Body of pancreas (tissue), 4 donors: ENCODE data around the gene UNCX. TPM values are rescaled to one million over a fixed set of nuclear protein-coding genes. Genes with fewer than 3 reads are reported as not detected.

Experiments
- ATAC-seq: fragments of 150-250 bp; one replicate; pipeline ENCODE4 v1.9.1; 2016
- DNase-seq, 4 donors: peaks; one replicate each; pipeline ENCODE4 v3.0.0-alpha.2; 2019
- H3K27ac ChIP-seq, 4 donors: fragments of 200-600 bp; sonication (generic); 1 replicate in 3 of 4; 2 replicates in 1 of 4; pipeline versions ENCODE4 v1.5.1 to v1.6.1; 2016 to 2019; ENCODE audit warnings: mild to moderate bottlenecking in 1 of 4, mixed read lengths in 1 of 4, moderate library complexity in 1 of 4
- H3K27me3 ChIP-seq, 2 donors: fragments of 200-600 bp; sonication (generic); one replicate each; pipeline ENCODE4 v1.6.0; 2016; ENCODE audit warnings: mild to moderate bottlenecking in 1 of 2
- H3K36me3 ChIP-seq, 2 donors: fragments of 200-600 bp; sonication (generic); replicated peaks in 1 of 2; 2 replicates each; pipeline ENCODE4 v1.5.1; 2016; ENCODE audit warnings: low read depth in 2 of 2; ENCODE audit not compliant: insufficient read depth in 1 of 2
- H3K4me1 ChIP-seq: fragments of 200-600 bp; sonication (generic); one replicate; pipeline ENCODE4 v1.6.0; 2016
- H3K4me3 ChIP-seq, 2 donors: fragments of 200-600 bp; sonication (generic); 1 replicate in 1 of 2; 2 replicates in 1 of 2; pipeline ENCODE4 v1.5.1; 2016 to 2019
- H3K9me3 ChIP-seq, 3 donors: fragments of 200-600 bp; sonication (generic); 1 replicate in 2 of 3; 2 replicates in 1 of 3; pipeline ENCODE4 v1.5.1; 2016
- POLR2A ChIP-seq, 3 donors: fragments of 450-650 bp; IDR thresholded peaks; one replicate each; pipeline ENCODE4 v1.6.1; 2016; ENCODE audit warnings: antibody characterized with exemption in 3 of 3, mild to moderate bottlenecking in 2 of 3
- WGBS, 2 donors: methylation state at CpG; one replicate each; pipeline ENCODE4 v1.1.5; 2017; 5-methylcytosine and 5-hydroxymethylcytosine counted together
- intact Hi-C: fragments of 100-400 bp; cut with DNase I; formaldehyde crosslinking; loops from one replicate; pipeline ENCODE4 v1.15.1; 2023
- total RNA-seq, 2 donors: library from RNA; depleted of rRNA; stranded (reverse); fragments of >200 nt; gene quantifications; one replicate each; pipeline ENCODE4 v1.1.0, GENCODE V29; 2016
- TF ChIP-seq, protein P1 (sequence below), 7 experiments: fragments of 450-650 bp in 4 of 7; fragments of 200-600 bp in 3 of 7; sonication (generic) in 3 of 7; IDR thresholded peaks; one replicate each; pipeline ENCODE4 v1.5.1; 2016 to 2019; ENCODE audit warnings: antibody characterized with exemption in 7 of 7

The UNCX gene
- total RNA-seq, 2 donors from 2014 or later, result not detected

DNA sequence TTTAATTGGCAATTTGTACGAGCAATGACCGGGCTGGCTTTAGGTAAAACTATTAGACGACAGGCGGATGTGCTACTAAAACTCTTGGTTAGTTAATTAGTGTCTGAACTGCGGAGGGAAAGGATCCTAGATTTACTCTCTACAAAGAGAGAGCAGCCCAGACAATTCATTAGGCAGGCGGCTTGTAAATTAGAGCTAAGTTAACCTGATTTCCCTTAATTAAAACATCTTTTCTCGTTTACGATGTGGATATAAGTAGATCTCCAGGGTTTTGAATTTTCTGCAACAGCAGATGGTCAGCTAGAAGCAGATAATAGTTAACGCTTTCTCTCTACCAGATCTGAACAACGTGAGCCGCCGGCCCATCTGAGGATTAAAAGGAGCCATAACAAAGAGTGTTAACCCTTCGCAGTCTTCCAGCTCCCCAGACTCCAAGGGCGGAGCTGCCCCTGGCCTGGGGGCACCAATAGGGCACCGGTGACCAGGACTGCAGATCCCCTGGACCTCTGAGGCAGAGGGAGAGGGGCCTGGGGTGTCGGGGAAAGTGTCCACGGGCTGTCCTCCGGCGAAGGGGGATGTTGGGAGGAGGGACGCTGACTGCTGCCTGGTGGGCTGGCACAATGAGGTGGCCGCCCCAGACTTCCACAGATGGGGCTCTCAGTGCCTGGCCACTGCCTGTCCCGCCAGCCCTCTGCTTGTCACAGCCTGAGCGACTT is 6.3 kb upstream of the UNCX start:
- no peaks in the 10 kb centered on the region for H3K9me3 ChIP-seq
- peaks cover 14 to 67% of the 10 kb centered on the region in 2 donors for H3K27me3 ChIP-seq
- 23 to 25% methylated on average over 20 to 23 of the region's 23 CpGs for WGBS, 2 donors
- DNase-seq (no peak), ATAC-seq (no peak)
- H3K4me3 ChIP-seq, result no peak overlapping the region
- H3K4me1 ChIP-seq, result peaks cover 9% of the 10 kb centered on the region
- H3K36me3 ChIP-seq, result no peaks in the 10 kb centered on the region
- TF ChIP-seq, protein P1, sequence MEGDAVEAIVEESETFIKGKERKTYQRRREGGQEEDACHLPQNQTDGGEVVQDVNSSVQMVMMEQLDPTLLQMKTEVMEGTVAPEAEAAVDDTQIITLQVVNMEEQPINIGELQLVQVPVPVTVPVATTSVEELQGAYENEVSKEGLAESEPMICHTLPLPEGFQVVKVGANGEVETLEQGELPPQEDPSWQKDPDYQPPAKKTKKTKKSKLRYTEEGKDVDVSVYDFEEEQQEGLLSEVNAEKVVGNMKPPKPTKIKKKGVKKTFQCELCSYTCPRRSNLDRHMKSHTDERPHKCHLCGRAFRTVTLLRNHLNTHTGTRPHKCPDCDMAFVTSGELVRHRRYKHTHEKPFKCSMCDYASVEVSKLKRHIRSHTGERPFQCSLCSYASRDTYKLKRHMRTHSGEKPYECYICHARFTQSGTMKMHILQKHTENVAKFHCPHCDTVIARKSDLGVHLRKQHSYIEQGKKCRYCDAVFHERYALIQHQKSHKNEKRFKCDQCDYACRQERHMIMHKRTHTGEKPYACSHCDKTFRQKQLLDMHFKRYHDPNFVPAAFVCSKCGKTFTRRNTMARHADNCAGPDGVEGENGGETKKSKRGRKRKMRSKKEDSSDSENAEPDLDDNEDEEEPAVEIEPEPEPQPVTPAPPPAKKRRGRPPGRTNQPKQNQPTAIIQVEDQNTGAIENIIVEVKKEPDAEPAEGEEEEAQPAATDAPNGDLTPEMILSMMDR (IDR thresholded peaks at IDR 0.05), result no peak
- no peak for TF ChIP-seq POLR2A (IDR thresholded peaks at IDR 0.05)
- H3K27ac ChIP-seq, result no peak overlapping the region
- intact Hi-C loops, result loop anchor here (10.0 kb wide), 1 partner anchor 188 kb away; no protein-coding TSS in a partner anchor

- no peak for TF ChIP-seq POLR2A (IDR thresholded peaks at IDR 0.05)
- TF ChIP-seq, protein P1 (IDR thresholded peaks at IDR 0.05), result no peak
- ATAC-seq (no peak), DNase-seq (no peak)
- WGBS, 2 donors, result 25 to 35% methylated on average over 19 to 20 of the region's 25 CpGs
- Histone ChIP-seq H3K36me3 (no peaks in the 10 kb centered on the region), H3K9me3 (no peaks in the 10 kb centered on the region), H3K27ac (no peak overlapping the region), H3K27me3 (peaks cover 14 to 76% of the 10 kb centered on the region in 2 donors), H3K4me1 (peaks cover 9% of the 10 kb centered on the region), H3K4me3 (no peak overlapping the region)
- intact Hi-C loops, result loop anchor here (10.0 kb wide), 1 partner anchor 188 kb away; no protein-coding TSS in a partner anchor
These were observed 5.4 kb upstream of the UNCX start for GRCh38 chr7:1227071-1227804.

DNA sequence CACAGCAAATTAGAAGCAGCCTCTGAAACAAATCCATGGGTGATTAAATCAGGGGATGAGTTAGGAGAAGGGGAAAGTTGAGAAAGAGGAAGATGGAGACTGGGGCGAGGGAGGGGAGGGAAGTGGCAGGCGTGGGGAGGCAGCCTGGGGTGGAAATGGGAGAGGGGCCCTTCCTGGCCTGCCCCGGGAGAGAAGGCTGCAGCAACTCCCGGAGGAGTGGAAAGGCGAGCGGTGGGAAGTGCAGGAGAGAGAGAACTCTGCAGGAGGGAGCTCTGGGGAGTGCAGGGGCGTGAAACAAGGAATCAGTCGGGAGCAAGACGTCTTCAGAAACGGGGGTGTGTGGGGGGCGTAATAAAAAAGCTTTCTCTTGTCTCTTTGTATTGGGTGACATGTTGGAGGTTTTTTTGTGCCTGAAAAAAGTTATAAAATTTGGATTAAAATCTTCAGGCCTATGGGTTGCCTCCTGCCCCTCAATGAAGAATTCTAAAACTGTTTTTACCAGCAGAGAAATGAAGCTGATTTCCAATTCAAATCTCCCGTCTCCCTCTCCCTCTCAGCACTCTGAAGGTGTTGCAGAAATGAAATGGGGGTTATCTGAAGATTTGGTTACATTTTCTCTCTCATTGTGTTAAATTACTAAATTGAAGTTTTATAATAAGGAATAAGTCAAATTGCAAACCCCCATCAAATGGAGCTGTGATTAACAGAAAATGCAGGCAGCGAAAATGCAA is 4.7 kb upstream of the UNCX start:
- ATAC-seq (no peak), DNase-seq (no peak)
- no peaks in the 10 kb centered on the region for H3K36me3 ChIP-seq
- no peak overlapping the region for H3K4me3 ChIP-seq
- H3K27me3 ChIP-seq, result peaks cover 14 to 77% of the 10 kb centered on the region in 2 donors
- TF ChIP-seq, protein P1 (IDR thresholded peaks at IDR 0.05), result no peak
- TF ChIP-seq POLR2A (IDR thresholded peaks at IDR 0.05), result no peak
- 15 to 20% methylated on average over 13 of the region's 13 CpGs for WGBS, 2 donors
- H3K4me1 ChIP-seq, result peaks cover 9% of the 10 kb centered on the region
- H3K27ac ChIP-seq, result no peak overlapping the region
- H3K9me3 ChIP-seq, result no peaks in the 10 kb centered on the region
- intact Hi-C loops, result loop anchor here (10.0 kb wide), 1 partner anchor 187 kb away; no protein-coding TSS in a partner anchor

DNA sequence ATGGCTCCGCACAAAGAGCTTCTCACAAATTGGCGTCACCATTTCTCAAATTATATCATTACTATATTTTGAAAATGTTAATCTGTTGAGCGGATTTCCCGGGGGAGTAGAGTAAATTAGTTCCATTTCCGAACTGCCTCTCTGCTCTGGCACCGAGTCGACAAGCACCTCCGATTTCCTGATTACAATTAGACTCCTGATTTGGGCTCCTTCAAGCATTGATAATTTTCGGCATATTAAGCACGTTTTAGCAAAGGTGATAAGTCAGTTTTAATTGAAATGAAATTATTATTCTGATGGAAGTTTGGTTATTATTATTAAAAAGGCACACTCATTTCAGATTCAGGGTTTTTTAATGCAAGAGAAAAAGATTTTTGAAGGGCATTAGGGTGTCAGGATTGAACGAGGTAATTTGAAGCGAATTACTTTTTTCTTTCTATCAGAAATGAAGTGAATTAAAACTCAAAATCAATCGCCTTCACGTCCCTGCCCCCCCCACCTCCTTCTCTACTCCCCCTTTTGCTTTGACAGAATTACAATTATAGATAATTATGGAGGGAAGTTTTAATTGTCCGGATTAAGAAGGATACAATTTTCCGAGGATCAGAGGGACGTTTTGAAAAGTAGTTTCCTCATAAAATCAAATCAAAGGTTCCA is 4.0 kb upstream of the UNCX start:
- peaks cover 12% of the 10 kb centered on the region for H3K4me1 ChIP-seq
- no peak overlapping the region for H3K4me3 ChIP-seq
- DNase-seq, result no peak
- H3K27ac ChIP-seq, result no peak overlapping the region
- no peaks in the 10 kb centered on the region for H3K36me3 ChIP-seq
- no peaks in the 10 kb centered on the region for H3K9me3 ChIP-seq
- TF ChIP-seq, protein P1 (IDR thresholded peaks at IDR 0.05), result no peak
- TF ChIP-seq POLR2A (IDR thresholded peaks at IDR 0.05), result no peak
- intact Hi-C loops, result loop anchor here (10.0 kb wide), 1 partner anchor 186 kb away; no protein-coding TSS in a partner anchor
- H3K27me3 ChIP-seq, result peaks cover 13 to 75% of the 10 kb centered on the region in 2 donors
- 10 to 11% methylated on average over 17 of the region's 17 CpGs for WGBS, 2 donors
- no peak for ATAC-seq
